ENCODE measurements around the gene CFAP299. TPM values are rescaled to one million over a fixed set of nuclear protein-coding genes. Genes with fewer than 3 reads are reported as not detected.
"Not testable (repeated sequence)": the region's sequence is repeated elsewhere in the genome, so short reads cannot be mapped to it uniquely, and the experiment has no call there.

Gene CFAP299
- total RNA-seq, result not detected in 2 replicates
- long read RNA-seq, partial matches to known transcripts, result 0 of 1 reads
- long read RNA-seq, other reads (novel, unspliced or antisense), result 1 of 1 reads

GRCh38 chr4:80335554-80336358 lies at the start of gene CFAP299:
TSS of gene CFAP299 (plus strand) at chr4:80335730.
- Mint-ChIP-seq H3K36me3 (ENCODE audit: low read depth) (no peaks in the 10 kb centered on the region), H3K4me1 (peaks cover 8% of the 10 kb centered on the region), H3K27ac (ENCODE audit: unreplicated experiment) (no peak within 1 kb of the TSS), H3K4me3 (peak within 1 kb of the TSS; percentile 90), H3K9me3 (no peaks in the 10 kb centered on the region), H3K27me3 (ENCODE audit: low read depth) (peaks cover 43% of the 10 kb centered on the region)
- peak; percentile 74 for DNase-seq (ENCODE audit: low read depth, low spot score)
- peak; percentile 67 for TF ChIP-seq CTCF (conservative IDR thresholded peaks at IDR 0.05)

DNA sequence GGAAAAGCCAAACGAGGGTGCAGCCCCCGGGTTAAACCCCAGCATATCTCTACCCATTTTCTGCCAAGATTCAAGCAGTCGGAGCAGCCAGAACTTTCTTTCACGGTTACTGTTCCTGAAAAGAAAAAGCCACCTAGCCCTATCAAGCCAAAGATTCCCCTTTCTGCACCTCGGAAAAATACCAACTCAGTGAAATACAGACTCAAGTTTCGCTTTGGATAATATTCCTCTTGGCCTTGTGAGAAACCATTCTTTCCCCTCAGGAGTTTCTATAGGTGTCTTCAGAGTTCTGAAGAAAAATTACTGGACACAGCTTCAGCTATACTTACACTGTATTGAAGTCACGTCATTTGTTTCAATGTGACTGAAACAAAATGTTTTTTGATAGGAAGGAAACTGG lies 49.1 kb upstream of the CFAP299 start:
- H3K9me3 Mint-ChIP-seq, result no peaks in the 10 kb centered on the region
- DNase-seq (ENCODE audit: low read depth, low spot score), result no peak
- TF ChIP-seq CTCF (conservative IDR thresholded peaks at IDR 0.05), result no peak
- no peak overlapping the region for H3K4me3 Mint-ChIP-seq
- H3K27me3 Mint-ChIP-seq (ENCODE audit: low read depth), result peaks cover 55% of the 10 kb centered on the region
- no peaks in the 10 kb centered on the region for H3K4me1 Mint-ChIP-seq
- H3K36me3 Mint-ChIP-seq (ENCODE audit: low read depth), result no peaks in the 10 kb centered on the region
- H3K27ac Mint-ChIP-seq (ENCODE audit: unreplicated experiment), result no peak overlapping the region

DNA sequence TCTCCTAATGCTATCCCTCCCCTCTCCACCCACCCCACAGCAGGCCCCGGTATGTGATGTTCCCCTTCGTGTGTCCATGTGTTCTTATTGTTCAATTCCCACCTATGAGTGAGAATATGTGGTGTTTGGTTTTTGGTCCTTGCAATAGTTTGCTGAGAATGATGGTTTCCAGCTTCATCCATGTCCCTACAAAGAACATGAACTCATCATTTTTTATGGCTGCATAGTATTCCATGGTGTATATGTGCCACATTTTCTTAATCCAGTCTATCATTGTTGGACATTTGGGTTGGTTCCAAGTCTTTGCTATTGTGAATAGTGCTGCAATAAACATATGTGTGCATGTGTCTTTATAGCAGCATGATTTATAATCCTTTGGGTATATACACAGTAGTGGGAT lies 44.9 kb upstream of the CFAP299 start:
- DNase-seq (ENCODE audit: low read depth, low spot score); H3K9me3 Mint-ChIP-seq; H3K27ac Mint-ChIP-seq (ENCODE audit: unreplicated experiment); H3K4me3 Mint-ChIP-seq; H3K36me3 Mint-ChIP-seq (ENCODE audit: low read depth); H3K4me1 Mint-ChIP-seq: not testable (repeated sequence)
- H3K27me3 Mint-ChIP-seq (ENCODE audit: low read depth), result peaks cover 41% of the 10 kb centered on the region

GRCh38 chr4:80294206-80294605 lies 41.3 kb upstream of the CFAP299 start:
- peaks cover 38% of the 10 kb centered on the region for H3K27me3 Mint-ChIP-seq (ENCODE audit: low read depth)
- no peak overlapping the region for H3K4me3 Mint-ChIP-seq
- H3K9me3 Mint-ChIP-seq, result no peaks in the 10 kb centered on the region
- no peaks in the 10 kb centered on the region for H3K4me1 Mint-ChIP-seq
- no peak for TF ChIP-seq CTCF (conservative IDR thresholded peaks at IDR 0.05)
- no peaks in the 10 kb centered on the region for H3K36me3 Mint-ChIP-seq (ENCODE audit: low read depth)
- no peak overlapping the region for H3K27ac Mint-ChIP-seq (ENCODE audit: unreplicated experiment)
- DNase-seq (ENCODE audit: low read depth, low spot score), result no peak

- no peak overlapping the region for H3K27ac Mint-ChIP-seq (ENCODE audit: unreplicated experiment)
- no peaks in the 10 kb centered on the region for H3K9me3 Mint-ChIP-seq
- no peak overlapping the region for H3K4me3 Mint-ChIP-seq
- no peaks in the 10 kb centered on the region for H3K4me1 Mint-ChIP-seq
- DNase-seq (ENCODE audit: low read depth, low spot score), result no peak
- no peak for TF ChIP-seq CTCF (conservative IDR thresholded peaks at IDR 0.05)
- no peaks in the 10 kb centered on the region for H3K36me3 Mint-ChIP-seq (ENCODE audit: low read depth)
- H3K27me3 Mint-ChIP-seq (ENCODE audit: low read depth), result peaks cover 48% of the 10 kb centered on the region
Observed at GRCh38 chr4:80295336-80295735, 40.2 kb upstream of the CFAP299 start.

GRCh38 chr4:80295826-80296225 lies 39.7 kb upstream of the CFAP299 start:
- no peaks in the 10 kb centered on the region for H3K4me1 Mint-ChIP-seq
- H3K4me3 Mint-ChIP-seq, result no peak overlapping the region
- H3K27ac Mint-ChIP-seq (ENCODE audit: unreplicated experiment), result no peak overlapping the region
- H3K27me3 Mint-ChIP-seq (ENCODE audit: low read depth), result peaks cover 53% of the 10 kb centered on the region
- no peak for TF ChIP-seq CTCF (conservative IDR thresholded peaks at IDR 0.05)
- H3K36me3 Mint-ChIP-seq (ENCODE audit: low read depth), result no peaks in the 10 kb centered on the region
- no peak for DNase-seq (ENCODE audit: low read depth, low spot score)
- H3K9me3 Mint-ChIP-seq, result no peaks in the 10 kb centered on the region

Data from neural crest cell (in vitro differentiated cells).